Retinal pigment epithelial cell (primary cell): ENCODE results near the gene SLC38A9.

Experiments used
- DNase-seq: peaks from one replicate; pipeline ENCODE4 v3.0.0-alpha.2; 2010; ENCODE audit warnings: low read depth
- H3K4me3 ChIP-seq: 2 replicates; pipeline ENCODE4 v1.5.1; 2011; ENCODE audit warnings: mild to moderate bottlenecking, low read length, control low read depth, moderate library complexity
- CTCF ChIP-seq: conservative IDR thresholded peaks from 2 replicates; pipeline ENCODE4 v1.5.1; 2011; ENCODE audit warnings: low read depth, low read length, control low read depth, inconsistent platforms

The SLC38A9 gene

DNA sequence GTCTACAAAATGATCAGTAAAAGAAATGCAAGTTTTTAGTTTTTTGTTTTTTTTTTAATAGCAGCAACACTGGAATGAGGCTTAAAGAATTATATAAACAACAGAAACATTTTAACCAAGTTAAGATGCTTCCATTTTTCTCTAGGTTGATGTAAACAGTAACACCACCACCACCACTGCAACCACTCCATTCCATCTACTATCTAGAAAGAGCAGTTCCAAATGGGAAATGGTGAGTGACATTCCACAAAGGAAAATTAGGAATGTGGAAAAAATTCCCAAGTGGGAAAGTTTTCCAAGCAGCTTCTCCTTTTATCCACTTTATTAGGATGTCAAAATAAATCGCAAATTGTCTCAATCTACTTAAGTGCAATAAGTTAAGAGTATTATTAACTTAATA lies 32.6 kb downstream of the SLC38A9 start:
- TF ChIP-seq CTCF: no peak
- H3K4me3 ChIP-seq: no peak overlapping the region
- no peak for DNase-seq

DNA sequence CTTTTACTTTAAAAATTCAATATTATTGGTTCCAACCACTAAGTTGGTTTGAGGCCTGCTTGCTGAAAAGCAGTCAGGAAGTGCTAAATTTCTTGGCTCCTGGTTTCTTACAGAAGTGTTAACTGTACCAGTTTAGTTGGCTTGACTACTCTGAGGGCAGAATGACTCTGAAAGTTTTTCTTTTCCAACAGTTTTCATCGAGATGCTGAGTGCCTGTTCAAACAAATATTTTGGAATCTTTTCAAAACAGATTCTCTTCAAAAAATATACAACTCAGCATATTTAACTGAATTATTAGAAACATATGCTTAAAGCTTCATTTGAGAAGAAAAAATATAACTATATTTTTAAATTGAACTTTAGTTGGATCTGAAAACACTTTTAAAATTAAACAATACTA lies 37.0 kb downstream of the SLC38A9 start:
- no peak for TF ChIP-seq CTCF
- DNase-seq: no peak
- no peak overlapping the region for H3K4me3 ChIP-seq

DNA sequence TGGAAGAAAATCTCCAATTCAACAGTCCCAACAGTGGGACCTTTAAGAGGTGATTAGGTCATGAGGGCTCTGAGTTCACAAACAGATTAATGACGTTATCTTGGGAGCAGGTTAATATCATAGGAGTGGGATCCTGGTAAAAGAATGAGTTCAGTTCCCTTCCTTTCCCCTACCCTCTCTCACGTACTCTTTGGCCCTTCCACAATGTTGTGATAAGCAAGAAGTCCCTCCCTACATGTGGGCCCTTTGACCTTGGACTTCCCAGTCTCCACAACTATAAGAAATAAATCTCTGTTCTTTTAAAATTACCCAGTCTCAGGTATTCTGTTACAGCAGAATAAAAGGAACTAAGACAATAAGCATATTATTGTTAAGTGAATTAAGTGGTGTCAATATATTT lies 37.8 kb downstream of the SLC38A9 start:
- H3K4me3 ChIP-seq: no peak overlapping the region
- no peak for TF ChIP-seq CTCF
- no peak for DNase-seq

DNA sequence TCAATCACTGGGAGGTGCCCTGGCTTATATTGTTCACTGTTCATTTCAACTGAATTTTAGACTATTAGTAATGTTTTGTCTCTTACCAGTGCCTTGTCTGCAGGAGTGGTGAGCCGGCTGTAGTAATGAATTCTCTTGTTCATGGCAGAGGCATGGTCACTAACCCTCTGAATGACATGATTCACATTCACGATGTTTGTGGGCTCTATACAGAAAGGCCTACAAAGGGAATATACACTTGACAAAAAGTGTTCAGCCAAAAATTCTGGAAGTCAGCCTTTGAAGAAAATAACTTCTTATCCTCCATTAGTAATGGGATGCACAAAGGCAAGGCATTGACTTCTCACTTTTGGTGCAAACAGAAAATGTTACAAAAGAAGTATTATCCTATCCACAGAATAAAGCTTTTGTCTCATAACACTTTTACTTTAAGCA lies 39.6 kb downstream of the SLC38A9 start:
- no peak for TF ChIP-seq CTCF
- H3K4me3 ChIP-seq: no peak overlapping the region
- DNase-seq: no peak

DNA sequence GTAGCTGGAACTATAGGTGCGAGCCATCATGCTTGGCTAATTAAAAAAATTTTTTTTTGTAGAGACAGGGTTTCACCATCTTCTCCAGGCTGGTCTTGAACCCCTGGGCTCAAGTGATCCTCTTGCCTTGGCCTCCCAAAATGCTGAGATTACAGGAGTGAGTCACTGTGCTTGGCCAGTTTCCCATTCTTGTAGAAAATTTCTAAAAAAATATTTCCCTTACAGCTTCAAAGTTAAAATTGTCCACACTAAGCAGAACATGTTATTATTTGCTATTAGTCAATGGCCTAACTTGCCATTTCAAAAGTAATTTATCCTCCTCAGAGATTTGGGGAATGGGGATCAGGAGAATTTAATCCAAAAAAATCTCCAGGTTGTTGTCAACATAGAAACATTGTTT lies 40.1 kb downstream of the SLC38A9 start:
- TF ChIP-seq CTCF: no peak
- H3K4me3 ChIP-seq: no peak overlapping the region
- DNase-seq: no peak

DNA sequence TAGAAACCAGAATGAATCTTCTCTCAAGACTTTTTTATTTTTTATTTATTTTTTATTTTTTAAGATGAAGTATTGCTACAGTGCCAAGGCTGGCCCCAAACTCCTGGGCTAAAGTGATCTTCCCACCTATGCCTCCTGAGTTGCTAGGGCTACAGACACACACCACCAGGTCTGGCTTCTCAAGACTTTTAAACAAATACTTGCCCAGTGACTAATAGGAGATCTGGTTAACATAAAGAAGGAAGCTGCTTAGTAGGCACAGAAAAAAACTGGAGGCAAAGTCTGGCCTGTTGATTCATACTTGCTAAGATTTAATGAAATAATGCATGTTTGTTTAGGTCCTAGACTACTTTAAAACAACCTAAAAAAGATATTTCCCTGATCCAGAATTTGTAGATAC lies 43.8 kb downstream of the SLC38A9 start:
- peak; percentile 72 for DNase-seq
- no peak overlapping the region for H3K4me3 ChIP-seq

DNA sequence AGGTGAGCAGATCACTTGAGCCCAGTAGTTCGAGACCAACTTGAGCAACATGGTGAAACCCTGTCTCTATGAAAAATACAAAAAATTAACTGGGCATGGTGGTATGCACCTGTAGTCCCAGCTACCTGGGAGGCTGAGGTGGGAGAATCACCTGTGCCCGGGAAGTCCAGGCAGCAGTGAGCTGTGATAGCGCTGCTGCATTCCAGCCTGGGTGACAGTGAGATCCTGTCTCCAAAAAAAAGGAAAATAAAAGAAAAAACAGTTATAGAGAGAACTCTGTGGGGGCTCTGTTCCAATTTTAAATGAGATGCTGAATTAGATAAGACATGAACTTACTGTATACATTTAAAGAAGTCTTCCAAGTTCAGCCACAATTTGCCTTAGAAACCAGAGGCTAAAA lies 44.2 kb downstream of the SLC38A9 start:
- no peak overlapping the region for H3K4me3 ChIP-seq
- no peak for DNase-seq
- no peak for TF ChIP-seq CTCF

More for the DNA sequence above, 43.8 kb downstream of the SLC38A9 start:
- no peak for TF ChIP-seq CTCF
